Measurements from ENCODE around the gene NKX2-1.
"Not testable (repeated sequence)": the region's sequence is repeated elsewhere in the genome, so short reads cannot be mapped to it uniquely, and the experiment has no call there.

The NKX2-1 gene

GRCh38 chr14:36519431-36520321, at the start of gene NKX2-1:
Gene NKX2-1 (minus strand): TSS chr14:36520232. CDS start chr14:36520129, 103 bp downstream.
- DNase-seq: no peak

GRCh38 chr14:36556811-36557433, 36.9 kb upstream of the NKX2-1 start:
- no peak for DNase-seq

- no peak for DNase-seq
Observed at GRCh38 chr14:36555998-36556743, 36.1 kb upstream of the NKX2-1 start.

- DNase-seq: peak; percentile 31
Observed at GRCh38 chr14:36553656-36554260, 33.7 kb upstream of the NKX2-1 start.

GRCh38 chr14:36550899-36551298, 30.9 kb upstream of the NKX2-1 start:
- no peak for DNase-seq

- DNase-seq: not testable (repeated sequence)
Observed at GRCh38 chr14:36544280-36544679, 24.2 kb upstream of the NKX2-1 start.

GRCh38 chr14:36538051-36538450, 18.0 kb upstream of the NKX2-1 start:
- DNase-seq: no peak

- DNase-seq: no peak
Observed at GRCh38 chr14:36529062-36529461, 9.0 kb upstream of the NKX2-1 start.

GRCh38 chr14:36525746-36526099, 5.7 kb upstream of the NKX2-1 start:
- DNase-seq: no peak

- peak; percentile 33 for DNase-seq
Observed at GRCh38 chr14:36524874-36525745, 5.1 kb upstream of the NKX2-1 start.

GRCh38 chr14:36524220-36524837, 4.3 kb upstream of the NKX2-1 start:
- no peak for DNase-seq

- DNase-seq: no peak
Observed at GRCh38 chr14:36522972-36523715, 3.1 kb upstream of the NKX2-1 start.

GRCh38 chr14:36522347-36522971, 2.4 kb upstream of the NKX2-1 start:
- DNase-seq: no peak

- DNase-seq: no peak
Observed at GRCh38 chr14:36521598-36522345, 1.7 kb upstream of the NKX2-1 start.

GRCh38 chr14:36520601-36521525, 831 bp upstream of the NKX2-1 start:
- no peak for DNase-seq

- DNase-seq: no peak
Observed at GRCh38 chr14:36518586-36519430, 1.2 kb downstream of the NKX2-1 start.

GRCh38 chr14:36518031-36518585, 1.9 kb downstream of the NKX2-1 start:
- no peak for DNase-seq
